HG02870 (cell line): ENCODE results near the gene CEP57.
"Not testable (repeated sequence)": the region's sequence is repeated elsewhere in the genome, so short reads cannot be mapped to it uniquely, and the experiment has no call there.

ENCODE experiments used
- ATAC-seq: cut with Tn5 transposase; IDR thresholded peaks from one replicate; pipeline ENCODE4 v1.9.1; 2021; ENCODE audit warnings: mild to moderate bottlenecking, moderate library complexity; ENCODE audit not compliant: unreplicated experiment

The CEP57 gene

GRCh38 chr11:95795627-95796295, 5.5 kb downstream of the CEP57 start:
- no peak for ATAC-seq

GRCh38 chr11:95796501-95796900, 6.2 kb downstream of the CEP57 start:
- no peak for ATAC-seq

GRCh38 chr11:95799546-95799945, 9.2 kb downstream of the CEP57 start:
- ATAC-seq: no peak

DNA sequence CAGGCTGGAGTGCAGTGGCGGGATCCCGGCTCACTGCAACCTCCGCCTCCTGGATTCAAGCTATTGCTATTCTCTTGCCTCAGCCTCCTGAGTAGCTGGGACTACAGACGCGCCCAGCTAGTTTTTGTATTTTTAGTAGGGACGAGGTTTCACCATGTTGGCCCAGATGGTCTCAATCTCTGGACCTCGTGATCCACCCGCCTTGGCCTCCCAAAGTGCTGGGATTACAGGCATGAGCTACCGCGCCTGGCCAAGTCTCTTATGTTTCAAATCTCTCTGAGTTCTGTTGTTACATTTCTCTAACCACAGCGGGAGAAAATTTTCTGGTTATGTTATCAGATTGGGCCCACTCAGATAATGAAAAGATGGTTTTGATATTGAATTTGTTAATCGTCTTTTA, 10.1 kb downstream of the CEP57 start:
- no peak for ATAC-seq

DNA sequence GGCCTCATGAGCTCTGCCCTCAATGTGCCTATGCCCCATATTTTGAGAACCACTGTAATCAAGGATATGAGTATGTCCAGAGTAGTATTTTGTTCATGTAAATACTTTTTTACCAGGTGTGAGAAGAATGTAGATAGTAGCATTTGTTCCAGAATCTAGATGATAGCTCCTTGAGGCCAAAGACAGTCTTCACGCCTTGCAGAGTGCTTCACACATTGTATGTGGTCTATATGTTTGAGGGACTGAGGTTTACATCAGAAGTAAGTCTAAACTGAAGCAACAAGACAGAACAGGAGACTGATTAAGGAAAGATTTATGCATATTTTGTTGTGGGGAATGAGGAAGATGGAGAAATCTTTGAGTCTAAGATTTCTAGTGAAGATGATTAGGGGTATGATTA, 12.5 kb downstream of the CEP57 start:
- ATAC-seq: no peak

DNA sequence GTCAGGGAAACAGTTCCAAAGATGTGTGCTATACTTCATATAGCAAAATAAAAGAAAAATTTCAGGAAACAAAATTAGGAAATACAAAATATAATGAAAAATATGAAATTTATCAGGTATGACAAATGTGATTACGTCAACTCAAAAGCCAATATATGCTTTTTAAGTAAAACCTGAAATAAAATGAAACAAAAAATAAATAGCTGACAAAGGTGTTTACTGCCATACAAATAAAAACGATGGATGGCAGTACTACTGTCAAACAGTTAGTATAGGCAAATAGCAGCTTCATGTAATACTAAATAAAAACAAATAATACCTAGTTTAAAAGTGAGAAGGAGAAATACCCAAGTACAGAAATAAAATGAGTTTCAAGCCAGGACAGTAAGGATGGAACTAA, 13.7 kb downstream of the CEP57 start:
- ATAC-seq: no peak

DNA sequence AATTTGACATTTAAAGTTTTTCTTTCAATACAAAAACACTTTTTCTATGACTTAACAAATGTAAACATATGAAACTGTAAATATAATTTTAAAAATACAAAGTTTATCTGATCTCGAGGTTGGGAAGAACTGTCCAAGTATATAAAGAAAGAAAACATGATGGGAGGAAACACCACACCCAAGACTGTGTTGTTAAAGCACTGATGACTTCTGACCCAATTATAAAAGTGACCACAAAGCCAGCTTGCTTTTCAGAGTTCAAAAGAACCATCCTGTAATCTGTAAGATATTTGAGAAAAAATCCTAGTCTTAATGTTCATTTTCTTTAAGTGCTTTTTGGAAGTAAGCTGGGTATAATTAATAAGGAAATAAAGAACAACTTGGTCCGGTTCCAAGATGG, 15.6 kb downstream of the CEP57 start:
- no peak for ATAC-seq

GRCh38 chr11:95806464-95806863, 16.2 kb downstream of the CEP57 start:
- ATAC-seq: not testable (repeated sequence)

DNA sequence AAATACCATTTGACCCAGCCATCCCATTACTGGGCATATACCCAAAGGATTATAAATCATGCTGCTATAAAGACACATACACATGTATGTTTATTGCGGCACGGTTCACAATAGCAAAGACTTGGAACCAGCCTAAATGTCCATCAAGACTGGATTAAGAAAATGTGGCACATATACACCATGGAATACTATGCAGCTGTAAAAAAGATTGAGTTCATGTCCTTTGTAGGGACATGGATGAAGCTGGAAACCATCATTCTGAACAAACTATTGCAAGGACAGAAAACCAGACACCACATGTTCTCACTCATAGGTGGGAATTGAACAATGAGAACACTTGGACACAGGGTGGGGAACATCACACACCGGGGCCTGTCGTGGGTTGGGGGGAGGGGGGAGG, 20.8 kb downstream of the CEP57 start:
- not testable (repeated sequence) for ATAC-seq

DNA sequence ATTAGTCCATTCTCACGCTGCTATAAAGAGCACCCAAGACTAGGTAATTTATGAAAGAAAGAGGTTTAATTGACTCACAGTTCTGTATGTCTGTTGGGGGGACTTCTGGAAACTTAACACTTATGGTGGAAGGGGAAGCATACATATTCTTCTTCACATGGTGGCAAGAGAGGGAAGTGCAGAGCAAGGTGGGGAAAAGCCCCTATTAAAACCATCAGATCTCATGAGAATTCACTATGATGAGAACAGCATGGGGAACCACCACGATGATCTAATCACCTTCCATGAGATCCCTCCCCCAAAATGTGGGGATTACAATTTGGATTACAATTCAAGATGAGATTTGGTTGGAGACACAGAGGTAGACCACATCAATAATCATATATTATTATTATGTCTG, 25.7 kb downstream of the CEP57 start:
- ATAC-seq: no peak

DNA sequence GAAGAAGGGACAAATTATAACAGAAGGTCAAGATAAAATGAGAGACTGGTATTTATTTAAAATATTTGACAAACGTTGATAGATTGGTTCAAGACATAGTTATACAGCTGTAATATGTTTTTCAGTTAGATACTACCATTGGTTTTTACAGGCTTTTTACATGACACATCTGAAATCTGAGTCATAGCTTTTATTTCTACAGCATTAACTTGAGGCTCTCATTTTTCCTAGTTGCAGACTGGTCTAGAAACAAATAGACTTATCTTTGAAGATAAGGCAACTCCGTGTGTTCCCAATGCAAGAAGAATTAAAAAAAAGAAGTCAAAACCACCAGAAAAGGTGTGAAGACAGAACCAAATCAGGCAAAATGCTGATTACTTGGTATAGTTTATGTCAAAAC, 31.3 kb downstream of the CEP57 start:
- no peak for ATAC-seq

- no peak for ATAC-seq
These were observed 37.4 kb downstream of the CEP57 start for GRCh38 chr11:95827696-95828095.

GRCh38 chr11:95829580-95830259, 39.4 kb downstream of the CEP57 start:
- no peak for ATAC-seq

DNA sequence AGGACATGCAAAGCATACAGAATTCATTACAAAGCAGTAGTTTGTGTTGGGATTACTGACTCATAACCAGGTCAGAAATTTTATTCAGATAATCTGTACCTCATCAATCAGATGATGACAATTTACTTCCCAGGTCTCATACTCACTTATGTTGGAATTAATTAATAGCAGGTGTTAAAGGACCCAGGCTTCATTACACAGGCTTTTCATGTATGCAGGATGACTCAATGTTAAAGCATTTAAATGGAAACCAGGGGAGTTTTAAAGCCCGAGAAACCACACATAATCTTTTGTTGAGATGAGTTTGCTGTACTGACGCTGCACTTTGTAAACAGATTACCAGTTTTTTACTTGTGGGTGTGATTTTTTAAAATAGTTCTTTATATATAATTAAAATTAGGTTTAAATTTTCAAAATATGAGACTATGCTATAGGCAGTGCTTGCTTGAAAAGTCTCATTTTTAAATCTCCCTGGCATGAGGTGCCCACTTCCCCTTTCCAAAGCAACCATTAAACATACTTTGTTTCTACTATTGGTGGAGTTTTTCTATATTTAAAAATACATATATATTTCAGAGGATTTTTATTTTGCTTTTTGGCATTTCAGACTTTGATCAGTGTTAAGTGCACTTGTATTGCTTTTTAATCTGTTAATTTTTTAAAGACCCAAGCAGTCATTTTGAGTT, 41.0 kb downstream of the CEP57 start:
- peak; percentile 36 for ATAC-seq

GRCh38 chr11:95832763-95833162, 42.5 kb downstream of the CEP57 start:
- ATAC-seq: no peak

DNA sequence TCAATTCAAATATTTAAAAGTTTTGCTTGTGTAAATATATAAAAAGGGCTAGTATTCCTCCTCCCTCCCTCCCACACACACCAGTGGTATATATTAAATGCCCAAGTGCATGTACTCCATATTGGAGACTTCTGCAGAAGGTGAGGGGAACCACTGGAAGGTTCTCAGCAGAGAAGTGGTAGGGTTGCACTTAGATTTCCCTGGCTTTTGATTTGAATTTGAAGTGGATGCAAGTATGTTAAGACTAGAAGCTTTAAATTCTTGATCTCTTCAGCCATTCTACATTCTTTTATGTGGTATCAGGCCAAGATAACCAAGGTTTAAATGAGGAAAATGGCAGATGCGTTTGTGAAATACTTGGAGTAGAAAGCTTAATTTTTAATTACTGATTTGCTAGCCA, 43.1 kb downstream of the CEP57 start:
- ATAC-seq: no peak

GRCh38 chr11:95835351-95835750, 45.1 kb downstream of the CEP57 start:
- no peak for ATAC-seq

DNA sequence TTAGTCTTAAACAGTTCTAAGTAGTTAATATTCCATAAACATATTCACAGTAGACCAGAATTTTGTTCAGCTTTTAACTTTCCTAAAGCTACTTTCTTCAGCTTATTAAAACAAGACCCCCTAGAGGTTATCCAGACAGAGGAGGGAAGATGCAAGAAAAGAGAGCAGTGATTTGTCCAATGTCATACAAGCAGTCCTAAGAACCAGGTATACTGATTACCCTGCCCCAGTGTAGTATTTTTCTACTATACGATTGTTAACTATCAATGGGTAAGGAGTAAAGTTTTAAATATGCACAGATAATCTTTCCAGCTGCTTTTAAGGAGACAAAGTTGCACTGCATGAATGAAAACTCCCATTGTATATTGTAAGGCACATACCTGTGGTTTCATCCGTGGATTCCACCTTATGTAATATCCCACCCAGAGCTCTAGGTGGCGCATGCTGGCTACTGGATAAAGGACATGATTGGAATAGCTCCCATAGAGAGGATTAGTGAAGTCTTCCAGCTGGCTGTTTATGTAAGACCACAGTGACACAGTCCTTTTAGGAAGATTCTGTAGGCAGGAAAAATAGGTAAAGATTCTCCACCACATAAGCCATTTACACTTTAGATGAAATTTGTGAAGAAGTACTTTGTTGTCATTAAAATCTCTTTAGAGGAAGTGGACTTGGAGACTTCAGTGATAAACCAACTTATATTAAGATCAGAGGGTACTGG, 45.6 kb downstream of the CEP57 start:
- ATAC-seq: peak; percentile 93

GRCh38 chr11:95845167-95845566, 54.9 kb downstream of the CEP57 start:
- ATAC-seq: no peak

- ATAC-seq: peak; percentile 64
These were observed 59.0 kb downstream of the CEP57 start for GRCh38 chr11:95849087-95849825.

DNA sequence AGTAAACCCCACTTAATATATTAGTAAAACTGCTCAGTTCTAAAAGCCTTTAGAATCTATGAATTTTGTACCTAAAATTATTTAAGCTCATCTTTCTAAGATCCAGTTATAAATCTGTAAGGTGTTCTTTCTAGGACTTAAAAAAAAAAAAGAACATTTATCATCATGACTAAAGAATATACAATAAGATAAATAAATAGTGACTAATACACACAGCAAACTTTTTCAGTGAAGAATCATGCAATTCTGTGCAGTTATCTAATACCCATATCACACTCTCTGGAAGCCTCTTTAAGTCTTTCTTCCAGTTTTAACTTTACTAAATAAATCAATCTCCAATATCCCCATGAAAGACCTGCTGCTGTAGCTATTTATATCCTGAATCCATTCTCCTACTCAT, 59.8 kb downstream of the CEP57 start:
- ATAC-seq: no peak
